SHP77 (cell line): Measurements from ENCODE around the gene PHC3.

Experiments
- DNase-seq, 2 experiments: peaks; one replicate each; lab custom pipeline; 2025; lab: John Stamatoyannopoulos, UW

Gene PHC3

GRCh38 chr3:170079536-170080165 is 101.9 kb downstream of the PHC3 start:
- no peak for DNase-seq

- DNase-seq = no peak
Measured at GRCh38 chr3:170078620-170079281, 102.8 kb downstream of the PHC3 start.

GRCh38 chr3:170077361-170077760 is 104.2 kb downstream of the PHC3 start:
- no peak for DNase-seq

DNA sequence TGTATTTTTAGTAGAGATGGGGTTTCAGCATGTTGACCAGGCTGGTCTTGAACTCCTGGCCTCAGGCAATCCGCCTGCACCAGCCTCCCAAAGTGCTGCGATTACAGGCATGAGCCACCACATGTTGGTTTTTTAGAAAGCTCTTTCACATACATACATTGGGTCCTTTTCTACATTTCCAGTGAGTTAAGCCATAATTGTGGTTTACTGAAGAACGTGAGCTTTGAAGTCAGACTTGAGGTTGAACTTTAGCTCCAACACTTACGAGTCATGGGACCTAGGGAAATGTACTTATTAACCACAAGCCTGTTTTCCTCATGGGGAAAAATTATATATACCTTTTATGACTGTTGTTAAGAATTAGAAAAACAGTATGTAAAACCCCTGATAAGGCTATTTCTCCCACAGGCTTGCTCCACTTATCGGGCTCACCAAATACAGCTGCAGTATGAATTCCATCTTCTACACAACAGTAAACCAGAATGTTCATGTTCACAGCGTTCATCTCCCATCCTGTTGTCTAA is 104.8 kb downstream of the PHC3 start:
- no peak for DNase-seq

- DNase-seq = no peak
Measured at GRCh38 chr3:170075441-170076091, 106.0 kb downstream of the PHC3 start.

DNA sequence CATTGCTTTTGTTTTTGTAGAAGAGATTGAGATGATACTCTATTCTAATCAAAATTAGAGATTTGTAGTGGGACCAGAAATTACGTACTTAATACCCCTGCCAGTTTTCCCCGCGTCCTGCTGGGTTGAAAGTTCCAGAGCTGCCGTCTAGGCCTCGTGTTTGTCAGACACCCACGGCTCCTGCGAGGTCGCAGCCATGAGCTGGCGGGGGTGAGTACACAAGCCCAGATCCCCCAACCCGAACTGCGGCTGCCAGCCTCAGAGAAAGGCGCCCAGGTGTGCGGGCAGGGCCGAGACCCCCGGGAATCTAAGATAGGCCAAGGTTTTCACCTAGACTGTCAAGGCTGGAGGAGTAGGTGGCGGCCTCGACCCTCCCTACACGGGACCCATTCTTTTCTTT is 117.4 kb downstream of the PHC3 start:
- DNase-seq = no peak

- no peak for DNase-seq
Measured at GRCh38 chr3:170063691-170064090, 117.8 kb downstream of the PHC3 start.

- DNase-seq = no peak
Measured at GRCh38 chr3:170062769-170063168, 118.8 kb downstream of the PHC3 start.

GRCh38 chr3:170062068-170062467 is 119.5 kb downstream of the PHC3 start:
- DNase-seq = no peak

GRCh38 chr3:170059447-170059846 is 122.1 kb downstream of the PHC3 start:
- no peak for DNase-seq

DNA sequence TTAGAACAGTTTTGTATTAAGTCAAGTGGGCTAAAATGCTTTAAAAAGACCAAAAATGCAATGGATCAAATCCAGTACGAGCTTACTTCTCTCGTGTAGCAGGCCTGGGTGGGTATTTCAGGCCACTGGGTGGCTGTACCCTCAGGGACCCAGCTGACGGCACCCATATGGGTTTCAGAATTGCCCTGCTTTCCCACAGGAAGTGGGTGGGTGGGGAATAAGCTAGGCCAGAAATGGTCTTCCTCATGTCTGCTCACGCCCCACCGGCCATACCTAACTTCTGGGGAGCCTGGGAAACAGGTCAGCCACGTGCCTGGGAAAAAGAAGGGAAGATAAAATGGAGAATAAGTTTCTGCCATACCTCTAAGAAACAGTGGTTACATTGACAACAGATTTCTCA is 123.4 kb downstream of the PHC3 start:
- DNase-seq = no peak

DNA sequence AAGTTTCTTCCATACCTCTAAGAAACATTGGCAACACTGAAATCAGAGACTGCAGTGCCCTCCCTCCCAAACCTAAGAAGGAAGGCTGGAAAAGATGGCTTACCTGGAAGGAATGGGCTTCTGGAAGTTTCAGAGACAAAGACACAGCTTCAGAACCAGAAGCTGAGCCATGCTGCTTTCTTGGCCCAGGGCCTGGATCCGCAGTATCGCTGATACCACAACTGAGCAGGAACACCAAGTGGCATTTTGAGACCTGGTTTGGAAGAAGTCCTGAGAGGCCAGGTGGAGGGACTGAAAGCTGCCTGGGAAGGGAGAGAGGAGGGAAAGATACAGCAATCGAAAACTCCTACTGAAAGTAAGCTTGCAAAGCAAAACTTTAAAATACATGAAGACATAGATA is 124.0 kb downstream of the PHC3 start:
- no peak for DNase-seq

- no peak for DNase-seq
Measured at GRCh38 chr3:170056710-170057454, 124.7 kb downstream of the PHC3 start.

DNA sequence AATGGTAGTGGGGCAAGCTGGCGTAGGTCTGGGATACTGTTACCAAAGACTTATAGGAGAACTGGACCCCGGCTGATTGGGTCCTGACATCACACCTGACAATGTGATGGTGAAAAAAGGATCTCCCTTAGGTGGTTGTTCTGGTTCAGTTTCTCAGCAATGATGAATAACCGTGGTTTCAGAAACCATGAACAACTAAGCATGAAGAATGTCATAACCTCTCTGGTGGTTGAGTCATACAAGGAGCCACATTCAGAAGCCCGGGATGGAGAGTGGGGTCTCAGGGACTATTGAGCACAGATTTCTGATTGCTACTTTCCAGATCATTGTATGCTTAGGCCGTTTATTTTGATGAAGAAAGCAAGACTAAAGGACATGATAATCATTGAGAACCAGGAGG is 126.3 kb downstream of the PHC3 start:
- DNase-seq = no peak

GRCh38 chr3:170054204-170054603 is 127.3 kb downstream of the PHC3 start:
- DNase-seq = no peak

DNA sequence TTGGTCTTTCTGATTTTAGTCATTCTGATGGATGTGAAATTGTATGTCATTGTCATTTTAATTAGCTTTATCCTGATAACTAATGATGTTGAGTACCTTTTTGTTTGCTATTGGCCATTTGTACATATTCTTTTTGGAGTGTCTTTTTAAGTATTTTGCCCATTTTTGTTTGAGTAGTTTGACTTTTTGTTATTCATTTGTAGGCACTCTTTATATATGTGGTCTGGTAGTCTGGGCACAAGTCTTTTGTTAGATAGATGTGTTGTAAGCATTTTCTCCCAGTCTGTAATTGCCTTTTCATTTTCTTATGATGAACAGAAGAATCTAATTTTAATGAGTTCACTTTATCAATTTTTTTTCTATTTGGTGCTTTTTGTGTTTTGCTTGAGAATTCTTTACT is 129.1 kb downstream of the PHC3 start:
- no peak for DNase-seq

GRCh38 chr3:170050753-170051152 is 130.8 kb downstream of the PHC3 start:
- DNase-seq = no peak

DNA sequence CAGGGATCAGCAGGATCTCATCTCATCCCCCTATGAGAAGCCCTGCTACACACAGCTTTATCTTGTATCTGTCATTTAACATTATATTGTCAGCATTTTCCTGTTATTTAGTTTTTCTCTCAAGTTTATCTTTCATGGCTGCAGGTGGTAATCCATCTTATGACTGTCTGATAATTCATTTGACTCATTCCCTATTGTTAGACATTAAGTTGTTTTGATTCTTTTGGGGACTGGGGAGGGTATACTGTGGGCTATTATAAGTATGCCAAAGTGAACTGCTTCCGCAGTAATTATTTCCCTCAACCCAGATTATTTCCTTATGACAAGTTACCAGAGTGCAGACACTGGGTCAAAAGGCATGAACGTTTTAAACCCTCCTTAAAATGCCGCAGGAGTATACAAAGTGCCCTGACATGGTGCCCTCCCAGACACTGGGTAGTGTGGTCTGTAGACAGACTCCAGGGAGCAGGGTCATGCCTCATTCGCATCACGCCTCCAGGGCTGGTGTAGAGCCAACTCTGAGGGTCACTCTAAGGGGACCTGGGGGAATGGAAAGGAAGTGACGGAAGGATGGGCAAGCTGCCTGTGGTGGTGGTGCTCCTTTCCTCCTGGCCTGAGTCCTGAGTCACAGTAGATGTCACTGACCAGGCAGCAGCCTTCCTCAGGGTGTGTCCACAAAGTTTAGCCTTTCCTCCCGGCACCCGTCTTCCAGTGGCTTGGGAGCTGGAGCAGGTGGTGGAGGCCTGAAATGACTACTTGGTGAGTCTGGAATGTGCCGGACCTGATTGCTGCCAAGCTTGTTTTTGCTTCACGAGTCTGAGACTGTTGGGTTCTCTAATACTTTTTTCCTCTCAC is 132.2 kb downstream of the PHC3 start:
- DNase-seq = no peak

DNA sequence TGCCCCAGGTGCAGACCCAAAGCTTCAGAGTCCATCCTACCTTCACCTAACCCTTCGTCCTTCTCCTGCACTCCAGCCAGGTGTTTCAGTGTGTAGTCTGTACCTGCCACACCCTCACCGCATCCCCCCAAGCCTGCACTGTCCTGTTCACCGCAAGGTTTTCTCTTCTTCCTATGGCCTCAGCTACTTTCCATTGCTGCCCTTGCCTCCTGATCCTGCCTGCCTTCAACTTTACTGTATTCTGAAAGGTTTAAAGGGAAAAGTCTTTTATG is 134.5 kb downstream of the PHC3 start:
- DNase-seq = no peak

GRCh38 chr3:170046269-170047132 is 135.0 kb downstream of the PHC3 start:
- no peak for DNase-seq

GRCh38 chr3:170044795-170045244 is 136.7 kb downstream of the PHC3 start:
- no peak for DNase-seq
